ENCODE results near the gene IFT52. TPM values are rescaled to one million over a fixed set of nuclear protein-coding genes. Genes with fewer than 3 reads are reported as not detected.

Gene IFT52, protein sequence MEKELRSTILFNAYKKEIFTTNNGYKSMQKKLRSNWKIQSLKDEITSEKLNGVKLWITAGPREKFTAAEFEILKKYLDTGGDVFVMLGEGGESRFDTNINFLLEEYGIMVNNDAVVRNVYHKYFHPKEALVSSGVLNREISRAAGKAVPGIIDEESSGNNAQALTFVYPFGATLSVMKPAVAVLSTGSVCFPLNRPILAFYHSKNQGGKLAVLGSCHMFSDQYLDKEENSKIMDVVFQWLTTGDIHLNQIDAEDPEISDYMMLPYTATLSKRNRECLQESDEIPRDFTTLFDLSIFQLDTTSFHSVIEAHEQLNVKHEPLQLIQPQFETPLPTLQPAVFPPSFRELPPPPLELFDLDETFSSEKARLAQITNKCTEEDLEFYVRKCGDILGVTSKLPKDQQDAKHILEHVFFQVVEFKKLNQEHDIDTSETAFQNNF
- 38.9 to 41.1 TPM (median 39.8 TPM) in 3 replicates for total RNA-seq
- long read RNA-seq, transcript IFT52-202 (14 exons, 1,599 nt): minor isoform, 20 of 46 reads
- long read RNA-seq, transcript IFT52-201 (14 exons, 1,757 nt): major isoform, 21 of 46 reads
- long read RNA-seq, partial matches to known transcripts: 1 of 46 reads
- long read RNA-seq, other reads (novel, unspliced or antisense): 4 of 46 reads

DNA sequence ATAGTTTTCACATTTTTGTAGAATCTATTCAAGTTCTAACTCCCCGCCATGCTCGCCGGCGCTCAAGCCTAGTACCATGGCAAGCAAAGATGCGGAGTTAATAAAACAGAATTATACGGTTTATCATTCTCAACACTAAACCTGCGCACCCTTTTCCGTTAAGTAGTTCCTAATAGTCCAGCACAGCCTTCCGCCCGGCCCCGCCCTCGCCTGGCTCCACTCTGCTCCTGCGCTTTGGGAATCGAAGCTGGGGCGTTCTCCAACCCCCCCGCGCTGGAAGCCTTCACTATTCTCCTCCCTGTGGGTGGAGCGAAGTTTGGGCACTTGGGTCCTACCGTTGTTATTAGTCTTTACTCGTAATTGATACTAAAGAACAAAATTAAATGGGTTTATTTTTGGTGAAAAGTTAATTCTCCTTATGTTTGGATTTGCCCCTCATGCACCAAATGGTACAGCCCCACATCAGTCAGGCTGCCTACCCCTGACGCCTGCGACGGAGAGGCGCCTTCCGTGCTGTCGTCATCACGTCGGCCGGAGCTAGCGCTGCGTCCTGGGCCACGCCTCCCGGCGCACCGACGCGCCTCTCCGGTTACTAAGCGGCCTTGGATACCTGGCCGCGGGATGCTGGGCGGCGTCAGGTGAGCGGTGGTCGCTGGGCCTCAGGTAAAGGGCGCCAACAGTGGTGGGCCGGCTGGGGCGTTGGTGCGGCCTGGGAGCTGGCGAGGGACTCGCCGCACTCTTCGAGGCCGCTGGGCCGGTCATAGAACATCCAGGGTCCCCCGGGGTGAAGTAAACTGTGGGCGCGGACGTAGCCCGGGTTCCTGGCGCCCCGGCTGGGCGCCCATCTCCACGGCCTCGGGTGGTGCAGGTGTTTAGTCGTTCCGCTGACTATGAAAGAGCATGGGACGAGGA lies at the start of gene IFT52:
Gene IFT52, plus strand, starts transcription at position 546 of the 912 bp plus-strand sequence. CDS start 3,762 bp downstream, outside the sequence.
- H3K27me3 Mint-ChIP-seq (ENCODE audit: low read depth): no peaks in the 10 kb centered on the region
- peak within 1 kb of the TSS; percentile 97 for H3K27ac Mint-ChIP-seq (ENCODE audit: unreplicated experiment)
- peaks cover 24% of the 10 kb centered on the region for H3K4me1 Mint-ChIP-seq (ENCODE audit: low read depth)
- H3K9me3 Mint-ChIP-seq (ENCODE audit: low read depth): no peaks in the 10 kb centered on the region
- peak within 1 kb of the TSS; percentile 92 for H3K4me3 Mint-ChIP-seq (ENCODE audit: unreplicated experiment)
- DNase-seq (ENCODE audit: low spot score): peak; percentile 94
- H3K36me3 Mint-ChIP-seq (ENCODE audit: low read depth): peaks cover 6% of the 10 kb centered on the region
- TF ChIP-seq CTCF (IDR thresholded peaks at IDR 0.05): peak; percentile 9

- no peak for DNase-seq (ENCODE audit: low spot score)
- peaks cover 5% of the 10 kb centered on the region for H3K36me3 Mint-ChIP-seq (ENCODE audit: low read depth)
Measured at GRCh38 chr20:43541214-43541613, 49.5 kb upstream of the IFT52 start.

DNA sequence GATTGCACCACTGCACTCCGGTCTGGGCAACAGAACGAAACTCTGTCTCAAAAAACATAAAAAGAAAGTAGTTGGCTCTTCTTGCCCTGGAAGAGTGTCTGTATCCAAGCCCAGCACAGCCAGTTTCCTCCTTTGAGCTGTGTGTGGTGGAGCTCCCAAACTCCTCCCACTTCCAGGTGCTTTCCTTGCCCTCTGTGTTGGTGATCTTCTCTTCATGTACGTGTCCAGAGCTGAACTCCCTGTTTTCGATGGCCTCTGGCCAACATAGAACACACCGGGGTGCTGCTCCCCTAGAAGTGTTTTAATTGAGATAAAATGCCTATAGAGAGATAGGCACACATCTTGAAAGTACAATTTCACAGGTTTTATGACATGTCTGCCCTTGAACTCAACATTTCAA lies 48.6 kb upstream of the IFT52 start:
- no peaks in the 10 kb centered on the region for H3K27me3 Mint-ChIP-seq (ENCODE audit: low read depth)
- peaks cover 9% of the 10 kb centered on the region for H3K36me3 Mint-ChIP-seq (ENCODE audit: low read depth)
- no peak overlapping the region for H3K4me3 Mint-ChIP-seq (ENCODE audit: unreplicated experiment)
- H3K4me1 Mint-ChIP-seq (ENCODE audit: low read depth): no peaks in the 10 kb centered on the region
- no peak for DNase-seq (ENCODE audit: low spot score)
- peaks cover 3% of the 10 kb centered on the region for H3K9me3 Mint-ChIP-seq (ENCODE audit: low read depth)
- H3K27ac Mint-ChIP-seq (ENCODE audit: unreplicated experiment): no peak overlapping the region
- no peak for TF ChIP-seq CTCF (IDR thresholded peaks at IDR 0.05)

More at GRCh38 chr20:43541214-43541613, 49.5 kb upstream of the IFT52 start:
- no peak for TF ChIP-seq CTCF (IDR thresholded peaks at IDR 0.05)
- H3K4me3 Mint-ChIP-seq (ENCODE audit: unreplicated experiment): no peak overlapping the region
- no peaks in the 10 kb centered on the region for H3K4me1 Mint-ChIP-seq (ENCODE audit: low read depth)
- H3K27ac Mint-ChIP-seq (ENCODE audit: unreplicated experiment): no peak overlapping the region
- no peaks in the 10 kb centered on the region for H3K27me3 Mint-ChIP-seq (ENCODE audit: low read depth)
- no peaks in the 10 kb centered on the region for H3K9me3 Mint-ChIP-seq (ENCODE audit: low read depth)

- peaks cover 8% of the 10 kb centered on the region for H3K9me3 Mint-ChIP-seq (ENCODE audit: low read depth)
- H3K4me3 Mint-ChIP-seq (ENCODE audit: unreplicated experiment): no peak overlapping the region
- peaks cover 14% of the 10 kb centered on the region for H3K36me3 Mint-ChIP-seq (ENCODE audit: low read depth)
- no peaks in the 10 kb centered on the region for H3K27me3 Mint-ChIP-seq (ENCODE audit: low read depth)
- H3K27ac Mint-ChIP-seq (ENCODE audit: unreplicated experiment): no peak overlapping the region
- no peaks in the 10 kb centered on the region for H3K4me1 Mint-ChIP-seq (ENCODE audit: low read depth)
- no peak for TF ChIP-seq CTCF (IDR thresholded peaks at IDR 0.05)
- DNase-seq (ENCODE audit: low spot score): no peak
Measured at GRCh38 chr20:43542674-43543073, 48.1 kb upstream of the IFT52 start.

- H3K4me3 Mint-ChIP-seq (ENCODE audit: unreplicated experiment): no peak overlapping the region
- peaks cover 8% of the 10 kb centered on the region for H3K9me3 Mint-ChIP-seq (ENCODE audit: low read depth)
- no peak overlapping the region for H3K27ac Mint-ChIP-seq (ENCODE audit: unreplicated experiment)
- peaks cover 17% of the 10 kb centered on the region for H3K36me3 Mint-ChIP-seq (ENCODE audit: low read depth)
- no peak for TF ChIP-seq CTCF (IDR thresholded peaks at IDR 0.05)
- DNase-seq (ENCODE audit: low spot score): no peak
- H3K27me3 Mint-ChIP-seq (ENCODE audit: low read depth): no peaks in the 10 kb centered on the region
- no peaks in the 10 kb centered on the region for H3K4me1 Mint-ChIP-seq (ENCODE audit: low read depth)
Measured at GRCh38 chr20:43543138-43543537, 47.6 kb upstream of the IFT52 start.

All from chondrocyte (in vitro differentiated cells).